Right lobe of liver (tissue), 4 donors: ENCODE results near the gene FBXL17.

Experiments used
- CTCF ChIP-seq, 4 donors: fragments of 200-600 bp in 3 of 4; fragments of 450-650 bp in 1 of 4; IDR thresholded peaks; one replicate each; pipeline versions ENCODE4 v1.5.1 to v1.8.0; 2016 to 2022; ENCODE audit warnings: antibody characterized with exemption in 4 of 4, mild to moderate bottlenecking in 2 of 4
- POLR2A ChIP-seq: fragments of 450-650 bp; IDR thresholded peaks from one replicate; pipeline ENCODE4 v1.6.1; 2017; ENCODE audit warnings: antibody characterized with exemption, mild to moderate bottlenecking
- donor health status: DM: no; HTN: no; CAD: no.
- donor health status: DM: no; HTN: no; CAD: no.
- donor health status: DM: no; HTN: yes; CAD: no.

DNA sequence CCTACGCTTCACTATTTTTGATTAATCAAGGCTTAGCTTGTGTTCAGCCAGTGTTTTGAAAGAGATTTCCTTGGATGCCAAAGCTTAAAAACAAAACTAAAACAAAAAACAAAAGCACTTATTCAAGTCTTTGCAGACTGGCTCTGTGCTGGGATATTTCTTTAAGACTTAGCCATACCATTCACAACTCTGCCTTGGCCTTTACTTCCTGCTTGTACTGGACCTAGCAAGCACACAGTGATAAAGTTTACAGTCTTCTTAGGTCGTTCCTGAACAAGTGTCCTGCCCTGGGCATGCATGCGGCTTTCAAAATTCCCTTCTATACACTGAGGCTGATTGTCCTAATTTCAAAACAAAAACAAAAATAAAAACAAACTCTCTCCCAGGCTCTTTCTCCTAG is 20.7 kb downstream of the FBXL17 start:
- TF ChIP-seq CTCF (IDR thresholded peaks at IDR 0.05) (no peak), POLR2A (no peak)
